Stimulated activated CD8-positive, alpha-beta memory T cell treated with anti-CD3 and anti-CD28 coated beads, Interleukin-4, amount 100 ng/mL, for 1 hour (primary cell): ENCODE measurements around the gene ADK.

Experiments
- DNase-seq, 2 donors: peaks; one replicate each; pipeline ENCODE4 v3.0.0-alpha.2; 2020; ENCODE audit warnings: low read depth in 2 of 2, low spot score in 1 of 2

ADK gene

DNA sequence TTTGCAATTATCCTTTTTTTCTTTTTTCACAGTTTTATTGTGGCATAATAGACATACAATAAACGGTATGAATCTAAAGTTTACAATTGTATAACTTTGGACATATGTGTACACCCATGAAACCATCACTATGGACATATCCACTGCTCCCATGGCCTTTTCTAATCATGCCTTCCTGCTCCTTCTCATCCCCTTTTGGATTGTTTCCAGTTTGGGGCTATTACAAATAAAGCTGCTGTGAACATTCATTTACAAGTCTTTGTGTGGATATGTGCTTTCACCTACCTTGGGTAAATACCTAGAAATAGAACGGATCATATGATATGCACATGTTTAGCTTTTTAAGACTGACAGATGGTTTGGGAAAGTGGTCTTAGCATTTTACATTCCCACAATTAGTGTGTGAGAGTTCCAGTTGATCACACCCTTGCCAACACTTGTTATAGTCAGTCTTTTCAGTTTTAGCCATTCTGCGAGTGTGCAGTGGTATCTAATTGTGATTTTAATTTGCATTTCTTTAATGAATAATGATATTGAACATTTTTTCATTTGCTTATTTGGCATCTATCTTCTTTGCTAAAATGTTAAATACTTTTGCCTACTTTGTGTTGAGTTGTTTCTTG is 554.4 kb downstream of the ADK start:
- no peak for DNase-seq

GRCh38 chr10:74706966-74707365 is 555.9 kb downstream of the ADK start:
- DNase-seq: no peak

GRCh38 chr10:74708246-74708645 is 557.2 kb downstream of the ADK start:
- no peak for DNase-seq

GRCh38 chr10:74718208-74718607 is 567.2 kb downstream of the ADK start:
- DNase-seq: no peak

DNA sequence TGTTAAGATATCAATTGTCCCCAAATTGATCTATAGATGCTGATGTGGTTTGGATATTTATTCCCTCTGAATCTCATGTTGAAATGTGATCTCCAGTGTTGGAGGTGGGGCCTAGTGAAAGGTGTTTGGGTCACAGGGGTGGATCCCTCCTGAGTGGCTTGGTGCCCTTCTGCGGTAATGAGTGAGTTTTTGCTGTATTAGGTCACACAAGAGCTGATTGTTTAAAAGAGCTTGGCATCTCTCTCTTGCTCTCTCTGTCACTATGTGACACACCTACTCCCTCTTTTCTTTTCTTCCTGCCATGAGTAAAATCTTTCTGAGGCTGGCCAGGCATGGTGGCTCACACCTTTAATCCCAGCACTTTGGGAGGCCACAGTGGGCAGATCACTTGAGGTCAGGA is 577.2 kb downstream of the ADK start:
- no peak for DNase-seq

DNA sequence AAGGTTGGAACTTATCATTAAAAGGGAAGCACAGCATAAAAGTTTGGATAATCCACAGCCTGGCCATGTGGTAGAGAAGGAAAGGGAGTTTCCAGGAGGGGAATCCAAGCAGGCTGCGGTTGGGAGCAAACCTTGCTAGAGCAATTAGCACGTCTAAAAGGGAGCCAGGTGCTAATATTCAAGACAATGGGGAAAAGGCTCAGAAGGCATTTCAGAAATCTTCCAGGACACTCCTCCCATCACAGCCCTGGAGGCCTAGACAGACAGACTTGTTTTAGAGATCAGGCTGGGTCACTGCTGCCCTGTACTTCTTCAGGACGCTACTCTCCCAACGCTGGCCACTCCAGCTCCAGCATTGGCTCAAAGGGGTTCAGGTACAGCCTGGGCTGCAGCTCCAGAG is 579.2 kb downstream of the ADK start:
- DNase-seq: no peak

DNA sequence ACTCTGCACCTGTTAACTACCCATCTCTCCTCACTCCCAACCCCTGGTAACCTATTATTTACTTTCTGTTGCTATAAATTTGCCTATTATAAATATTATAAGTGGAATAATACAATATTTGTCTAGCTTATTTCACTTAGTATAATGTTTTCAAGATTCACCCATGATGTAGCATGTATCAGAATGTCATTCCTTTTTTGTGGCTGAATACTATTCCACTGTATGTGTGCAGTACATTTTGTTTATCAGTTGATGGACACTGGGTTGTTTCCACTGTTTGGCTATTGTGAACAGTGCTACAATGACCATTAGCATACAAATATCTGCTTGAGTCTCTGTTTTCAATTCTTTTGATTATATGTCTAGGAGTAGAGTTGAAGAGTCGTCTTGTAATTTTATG is 582.6 kb downstream of the ADK start:
- DNase-seq: no peak

- no peak for DNase-seq
Observed at GRCh38 chr10:74736029-74736428, 585.0 kb downstream of the ADK start.

DNA sequence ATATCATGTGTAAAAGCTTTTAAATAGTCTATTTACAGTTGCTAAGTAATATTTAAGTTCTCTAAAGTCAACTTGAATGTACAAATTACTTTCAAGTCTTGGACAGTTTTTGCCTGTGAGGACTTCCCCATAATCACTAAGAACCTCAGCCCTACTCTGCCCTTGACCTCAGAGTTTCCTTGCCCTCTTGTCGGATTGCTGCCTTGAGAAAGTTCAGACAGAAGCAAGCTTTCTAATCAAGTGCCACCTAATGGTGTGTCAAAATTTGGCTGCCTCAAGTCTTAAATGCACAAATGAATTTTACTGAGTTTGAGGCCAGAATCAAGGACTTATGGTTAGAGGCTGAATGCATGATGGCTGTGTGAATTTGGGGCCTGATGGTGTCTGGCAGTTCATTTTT is 587.0 kb downstream of the ADK start:
- no peak for DNase-seq

DNA sequence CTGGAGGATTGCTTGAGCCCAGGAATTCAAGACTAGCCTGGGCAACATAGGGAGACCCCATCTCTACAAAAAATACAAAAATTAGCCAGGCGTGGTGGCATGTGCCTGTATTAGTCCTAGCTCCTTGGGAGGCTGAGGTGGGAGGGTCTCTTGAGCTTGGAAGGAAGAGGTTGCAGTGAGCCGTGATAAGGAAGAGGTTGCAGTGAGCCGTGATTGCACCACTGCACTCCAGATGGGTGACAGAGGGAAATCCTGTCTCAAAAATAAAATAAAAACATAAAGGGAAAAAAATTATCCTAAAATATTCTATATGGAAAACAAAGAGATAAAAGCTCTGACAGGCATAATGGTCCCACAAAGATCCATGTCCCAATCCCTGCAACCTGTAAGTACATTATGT is 587.5 kb downstream of the ADK start:
- no peak for DNase-seq

DNA sequence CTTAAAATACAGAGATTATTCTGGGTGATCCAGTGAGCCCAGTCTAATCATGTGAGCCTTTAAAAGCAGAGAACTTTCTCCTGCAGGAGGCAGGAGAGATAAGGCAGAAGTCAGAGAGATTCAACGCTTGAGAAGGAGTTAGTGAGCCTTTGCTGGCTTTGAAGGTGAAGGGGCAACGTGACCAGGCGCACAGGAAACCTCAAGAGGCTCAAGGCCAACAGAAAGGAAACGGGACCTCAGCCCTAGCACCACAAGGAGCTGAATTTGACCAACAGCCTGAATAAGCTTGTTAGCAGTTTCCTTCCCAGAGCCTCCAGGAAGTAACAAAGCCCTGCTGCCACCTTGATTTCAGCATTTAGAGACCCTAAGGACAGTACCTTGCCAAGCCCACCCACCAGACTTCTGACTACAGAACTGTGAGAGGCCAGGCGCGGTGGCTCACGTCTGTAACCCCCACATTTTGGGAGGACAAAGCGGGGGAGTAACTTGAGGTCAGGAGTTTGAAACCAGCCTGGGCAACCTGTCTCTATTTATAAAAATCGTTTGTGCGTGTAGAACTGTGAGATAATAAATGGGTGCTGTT is 588.1 kb downstream of the ADK start:
- DNase-seq: no peak

DNA sequence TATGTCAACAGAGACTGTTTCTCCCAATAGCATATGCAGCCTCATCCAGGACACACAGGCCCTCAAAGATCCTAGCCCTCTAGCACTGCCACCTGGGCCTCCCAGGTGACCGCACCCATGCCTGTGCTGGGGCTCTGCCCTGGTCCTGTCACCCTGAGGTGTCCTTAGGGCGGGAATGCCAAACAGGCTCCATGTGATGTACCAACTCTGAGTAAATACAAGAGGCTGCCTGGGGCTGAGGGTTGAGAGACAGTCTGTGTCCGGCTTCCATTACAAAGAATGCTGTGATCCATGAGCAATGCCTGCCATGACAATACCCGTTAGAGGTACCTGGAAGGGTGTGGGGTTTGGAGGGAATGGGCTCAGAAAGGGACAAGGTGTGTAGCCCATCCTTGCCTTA is 592.4 kb downstream of the ADK start:
- no peak for DNase-seq

GRCh38 chr10:74745449-74745848 is 594.4 kb downstream of the ADK start:
- no peak for DNase-seq

- DNase-seq: no peak
Observed at GRCh38 chr10:74746813-74747212, 595.8 kb downstream of the ADK start.

GRCh38 chr10:74748468-74749031 is 597.5 kb downstream of the ADK start:
- no peak for DNase-seq

DNA sequence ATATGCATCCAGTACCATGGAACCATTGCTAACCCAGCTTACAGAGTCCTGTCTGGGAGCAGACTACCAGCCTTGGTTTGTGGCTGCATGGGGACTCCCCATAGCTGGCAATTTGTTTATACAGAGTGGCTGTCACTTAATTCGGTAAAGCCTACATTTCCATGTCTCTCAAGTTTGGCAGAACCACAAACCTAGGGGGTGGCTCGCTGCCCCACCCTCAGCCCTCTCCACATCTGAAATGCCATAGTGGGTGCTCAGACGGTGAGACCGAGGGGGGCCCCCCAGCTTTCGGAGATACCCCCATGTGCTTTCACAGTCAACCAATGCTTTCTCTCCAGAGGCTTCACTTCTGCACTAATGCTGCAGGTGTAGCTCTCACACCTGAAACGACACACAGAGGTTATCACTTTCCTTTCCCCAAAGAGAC is 599.8 kb downstream of the ADK start:
- no peak for DNase-seq

DNA sequence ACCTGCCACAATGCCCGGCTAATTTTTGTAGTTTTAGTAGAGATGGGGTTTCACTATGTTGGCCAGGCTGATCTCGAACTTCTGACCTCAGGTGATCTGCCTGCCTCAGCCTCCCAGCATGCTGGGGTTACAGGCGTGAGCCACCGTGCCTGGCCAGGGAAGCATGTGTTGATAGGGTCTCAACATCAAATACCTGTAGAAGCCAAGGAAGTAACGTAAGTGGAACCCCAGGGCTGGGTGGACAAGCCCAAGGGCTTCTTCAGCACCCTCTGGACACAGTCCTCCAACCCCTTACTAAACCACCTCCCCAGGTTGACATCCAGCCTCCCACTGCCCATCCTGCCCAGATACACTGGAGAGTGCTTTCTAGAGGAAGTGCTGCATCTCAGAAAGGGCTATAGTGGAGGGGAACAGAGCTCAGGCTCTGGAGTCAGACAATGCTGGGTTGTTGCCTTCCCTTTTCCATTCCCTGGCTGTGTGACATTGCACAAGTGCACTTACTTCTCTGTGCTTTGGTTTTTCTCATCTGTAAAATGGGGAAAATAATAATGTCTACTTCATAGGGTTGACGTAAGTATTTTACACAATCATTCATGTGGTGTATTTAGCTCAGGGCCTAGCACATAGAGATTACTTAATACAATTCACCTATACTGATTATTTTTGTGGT is 601.5 kb downstream of the ADK start:
- DNase-seq: no peak

- DNase-seq: no peak
Observed at GRCh38 chr10:74753442-74754211, 602.6 kb downstream of the ADK start.

DNA sequence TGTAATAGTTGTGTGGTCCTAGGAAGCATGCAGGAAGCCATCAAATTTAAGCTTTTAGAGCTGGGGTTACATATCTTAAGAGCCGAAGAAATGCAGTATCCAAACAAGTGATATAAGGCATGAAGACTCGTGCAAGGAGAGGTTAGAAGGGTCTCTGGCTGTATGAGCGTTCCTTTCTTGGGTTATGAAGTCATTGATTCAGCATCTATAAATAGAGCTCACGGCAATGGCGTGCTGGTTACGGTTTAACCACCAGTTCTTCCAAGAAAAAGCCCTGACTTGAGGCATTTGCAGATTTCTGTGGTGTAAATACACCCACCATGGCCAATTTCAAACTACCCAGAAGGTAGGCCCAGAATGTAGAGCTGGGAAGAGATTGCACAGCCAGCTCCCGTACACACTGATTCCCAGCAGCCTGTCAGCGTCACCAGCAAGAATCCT is 603.4 kb downstream of the ADK start:
- DNase-seq: no peak

- DNase-seq: no peak
Observed at GRCh38 chr10:74755273-74755672, 604.3 kb downstream of the ADK start.
